ENCODE measurements around the gene AOPEP. TPM values are rescaled to one million over a fixed set of nuclear protein-coding genes. Genes with fewer than 3 reads are reported as not detected.

The AOPEP gene
- total and polyA plus RNA-seq, 7 donors: 28.0 to 490 (median 184) TPM

- H3K36me3 ChIP-seq: peaks cover 16 to 52% (median 37%) of the 10 kb centered on the region in 4 donors
- H3K4me1 ChIP-seq: peaks cover 0 to 100% (median 95%) of the 10 kb centered on the region in 4 donors
- H3K4me3 ChIP-seq: no peak overlapping the region
- peak overlapping the region; percentile 77 to 99 (median 86) for H3K27ac ChIP-seq
- no peaks in the 10 kb centered on the region for H3K27me3 ChIP-seq
- WGBS, 2 donors: 91 to 92% methylated on average over 20 of the region's 20 CpGs
- no peak for TF ChIP-seq EP300 (IDR thresholded peaks at IDR 0.05)
- no peak for TF ChIP-seq POLR2A (IDR thresholded peaks at IDR 0.05)
- TF ChIP-seq, protein P1, sequence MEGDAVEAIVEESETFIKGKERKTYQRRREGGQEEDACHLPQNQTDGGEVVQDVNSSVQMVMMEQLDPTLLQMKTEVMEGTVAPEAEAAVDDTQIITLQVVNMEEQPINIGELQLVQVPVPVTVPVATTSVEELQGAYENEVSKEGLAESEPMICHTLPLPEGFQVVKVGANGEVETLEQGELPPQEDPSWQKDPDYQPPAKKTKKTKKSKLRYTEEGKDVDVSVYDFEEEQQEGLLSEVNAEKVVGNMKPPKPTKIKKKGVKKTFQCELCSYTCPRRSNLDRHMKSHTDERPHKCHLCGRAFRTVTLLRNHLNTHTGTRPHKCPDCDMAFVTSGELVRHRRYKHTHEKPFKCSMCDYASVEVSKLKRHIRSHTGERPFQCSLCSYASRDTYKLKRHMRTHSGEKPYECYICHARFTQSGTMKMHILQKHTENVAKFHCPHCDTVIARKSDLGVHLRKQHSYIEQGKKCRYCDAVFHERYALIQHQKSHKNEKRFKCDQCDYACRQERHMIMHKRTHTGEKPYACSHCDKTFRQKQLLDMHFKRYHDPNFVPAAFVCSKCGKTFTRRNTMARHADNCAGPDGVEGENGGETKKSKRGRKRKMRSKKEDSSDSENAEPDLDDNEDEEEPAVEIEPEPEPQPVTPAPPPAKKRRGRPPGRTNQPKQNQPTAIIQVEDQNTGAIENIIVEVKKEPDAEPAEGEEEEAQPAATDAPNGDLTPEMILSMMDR (IDR thresholded peaks at IDR 0.05): no peak
- TF ChIP-seq POLR2AphosphoS5 (IDR thresholded peaks at IDR 0.05): peak in 1 of 4 donors; percentile 16
- peak; percentile 64 for DNase-seq
- no peaks in the 10 kb centered on the region for H3K9me3 ChIP-seq
- intact Hi-C loops (cut with DNase I): loop anchor here (5.0 kb wide), 1 partner anchor 34 kb away; no protein-coding TSS in a partner anchor
Measured at GRCh38 chr9:95080961-95081647, 354.6 kb downstream of the AOPEP start.

DNA sequence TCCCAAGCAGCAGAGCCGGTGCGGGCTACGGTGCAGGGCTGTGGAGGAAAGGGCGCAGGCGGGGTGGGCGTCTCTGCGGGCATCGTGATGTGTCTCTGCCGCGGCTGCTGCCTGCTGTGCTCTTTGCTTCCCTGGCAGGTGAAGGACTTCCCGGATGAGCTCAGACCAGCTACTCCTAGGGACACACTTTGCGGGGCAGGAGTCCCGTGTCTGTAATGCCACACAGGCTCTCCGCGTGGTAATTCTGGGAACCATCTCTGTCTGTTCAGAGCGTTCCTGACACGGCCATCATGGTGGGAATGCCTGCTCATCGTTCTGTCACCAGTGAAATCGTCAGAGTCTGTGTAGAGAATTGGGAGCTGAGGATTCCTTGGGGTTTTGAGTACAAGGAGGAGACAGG, 355.5 kb downstream of the AOPEP start:
- intact Hi-C loops (cut with DNase I): loop anchor here (5.0 kb wide), 1 partner anchor 35 kb away; no protein-coding TSS in a partner anchor
- Histone ChIP-seq H3K4me3 (no peak overlapping the region), H3K36me3 (peaks cover 16 to 58% (median 45%) of the 10 kb centered on the region in 4 donors), H3K27ac (peak overlapping the region; percentile 77 to 99 (median 86)), H3K9me3 (no peaks in the 10 kb centered on the region), H3K4me1 (peaks cover 0 to 100% (median 91%) of the 10 kb centered on the region in 4 donors), H3K27me3 (no peaks in the 10 kb centered on the region)
- TF ChIP-seq POLR2A (IDR thresholded peaks at IDR 0.05) (no peak), EP300 (IDR thresholded peaks at IDR 0.05) (no peak), POLR2AphosphoS5 (IDR thresholded peaks at IDR 0.05) (peak in 2 of 4 donors; percentile 3 to 5)
- WGBS, 2 donors: 86 to 89% methylated on average over 19 of the region's 19 CpGs
- DNase-seq: peak; percentile 64

DNA sequence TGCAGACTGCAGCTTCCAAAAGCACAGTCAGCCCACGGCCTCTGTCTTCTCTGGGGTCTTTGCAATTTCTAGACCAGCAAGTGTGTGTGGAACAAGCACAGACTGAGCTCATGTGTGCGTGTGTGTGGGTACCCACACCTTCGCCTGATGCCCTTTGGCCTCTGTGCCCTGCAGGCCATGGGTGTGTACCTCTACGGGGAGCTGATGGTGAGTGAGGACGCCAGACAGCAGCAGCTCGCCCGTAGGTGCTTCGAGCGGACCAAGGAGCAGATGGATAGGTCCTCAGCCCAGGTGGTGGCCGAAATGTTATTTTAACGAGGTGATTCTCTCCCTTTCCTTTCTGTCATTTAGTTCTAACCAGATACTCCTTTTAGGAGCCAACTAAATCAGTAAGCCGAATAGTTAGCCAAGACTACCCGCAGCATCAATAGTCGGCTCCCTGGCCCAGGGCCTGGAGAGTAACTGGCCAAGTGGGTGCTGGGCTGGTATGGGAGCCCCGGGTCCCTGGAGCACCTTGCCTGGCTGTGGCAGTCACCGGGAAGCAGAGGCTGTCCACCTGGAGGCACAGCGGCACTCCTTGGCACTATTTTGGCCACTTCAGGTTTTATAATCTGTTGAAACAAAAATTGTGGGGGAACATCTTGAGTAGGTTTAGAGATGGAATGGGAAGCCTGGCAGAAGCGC, 356.0 kb downstream of the AOPEP start:
- H3K4me3 ChIP-seq: no peak overlapping the region
- intact Hi-C loops (cut with DNase I): loop anchor here (5.0 kb wide), 1 partner anchor 35 kb away; no protein-coding TSS in a partner anchor
- TF ChIP-seq POLR2A (IDR thresholded peaks at IDR 0.05) (no peak), POLR2AphosphoS5 (IDR thresholded peaks at IDR 0.05) (peak in 2 of 4 donors; percentile 3 to 18)
- peak; percentile 60 for DNase-seq
- peaks cover 0 to 100% (median 89%) of the 10 kb centered on the region in 4 donors for H3K4me1 ChIP-seq
- H3K9me3 ChIP-seq: no peaks in the 10 kb centered on the region
- WGBS, 2 donors: 75 to 91% methylated on average over 18 of the region's 18 CpGs
- H3K27ac ChIP-seq: peak overlapping the region; percentile 77 to 99 (median 86)
- no peaks in the 10 kb centered on the region for H3K27me3 ChIP-seq
- peaks cover 16 to 59% (median 45%) of the 10 kb centered on the region in 4 donors for H3K36me3 ChIP-seq

GRCh38 chr9:95083086-95083768, 356.7 kb downstream of the AOPEP start:
- peaks cover 0 to 100% (median 88%) of the 10 kb centered on the region in 4 donors for H3K4me1 ChIP-seq

More at GRCh38 chr9:95083086-95083768, 356.7 kb downstream of the AOPEP start:
- H3K27ac ChIP-seq: peak overlapping the region; percentile 77 to 99 (median 86)
- H3K27me3 ChIP-seq: no peaks in the 10 kb centered on the region
- 95 to 96% methylated on average over 39 of the region's 39 CpGs for WGBS, 2 donors
- DNase-seq: peak; percentile 63
- no peaks in the 10 kb centered on the region for H3K9me3 ChIP-seq
- TF ChIP-seq, protein P1 (IDR thresholded peaks at IDR 0.05): no peak
- TF ChIP-seq EP300 (IDR thresholded peaks at IDR 0.05) (no peak), POLR2A (IDR thresholded peaks at IDR 0.05) (no peak), POLR2AphosphoS5 (IDR thresholded peaks at IDR 0.05) (peak in 1 of 4 donors; percentile 15)
- intact Hi-C loops (cut with DNase I): loop anchor here (5.0 kb wide), 1 partner anchor 36 kb away; no protein-coding TSS in a partner anchor
- H3K4me3 ChIP-seq: no peak overlapping the region
- H3K36me3 ChIP-seq: peaks cover 16 to 61% (median 45%) of the 10 kb centered on the region in 4 donors

Measured in sigmoid colon (tissue), 7 donors.